A549 (cell line): ENCODE measurements around the gene ATP2A3.

Source experiments
- CBX2 ChIP-seq: fragments of 200-600 bp; sonication (generic); IDR thresholded peaks from 2 replicates; pipeline ENCODE4 v1.6.1; 2016; ENCODE audit warnings: low read depth, mild to moderate bottlenecking, borderline replicate concordance
- CBX8 ChIP-seq: fragments of 200-600 bp; sonication (generic); IDR thresholded peaks from 2 replicates; pipeline ENCODE4 v1.6.1; 2016
- ELK1 ChIP-seq: fragments of 150-350 bp; IDR thresholded peaks from 2 replicates; pipeline ENCODE4 v1.6.1; 2014; ENCODE audit warnings: low read depth, mild to moderate bottlenecking, low read length
- FOSL2 ChIP-seq, 2 experiments: fragments of 450-650 bp in 1 of 2; fragments of >200 bp in 1 of 2; sonication (Bioruptor Twin) in 1 of 2; formaldehyde crosslinking; IDR thresholded peaks; 2 replicates each; pipeline versions ENCODE4 v1.5.0 to v1.6.1; 2016 to 2020; ENCODE audit warnings: mild to moderate bottlenecking in 1 of 2, moderate library complexity in 1 of 2
- HDAC2 ChIP-seq: fragments of 200-600 bp; sonication (generic); IDR thresholded peaks from 2 replicates; pipeline ENCODE4 v1.6.1; 2016
- HOXA7 ChIP-seq: fragments of 250-450 bp; sonication (Bioruptor Pico); IDR thresholded peaks from 2 replicates; pipeline ENCODE4 v1.5.0; 2020; ENCODE audit warnings: mild to moderate bottlenecking, moderate library complexity
- POLR2A ChIP-seq: IDR thresholded peaks from 2 replicates; pipeline ENCODE4 v1.6.1; 2012; ENCODE audit warnings: mild to moderate bottlenecking, low read length
- POLR2AphosphoS2 ChIP-seq: conservative IDR thresholded peaks from 2 replicates; pipeline ENCODE4 v1.6.1; 2012; ENCODE audit warnings: low read length, improper control_type of control experiment, inconsistent platforms
- RFX5 ChIP-seq: fragments of 450-650 bp; IDR thresholded peaks from 2 replicates; pipeline ENCODE4 v1.7.1; 2014; ENCODE audit warnings: antibody characterized with exemption, mild to moderate bottlenecking, moderate library complexity
- SREBF2 ChIP-seq: fragments of 450-650 bp; IDR thresholded peaks from 2 replicates; pipeline ENCODE4 v1.6.1; 2014; ENCODE audit warnings: mild to moderate bottlenecking, moderate library complexity
- TF ChIP-seq, protein P1 (sequence below): fragments of >200 bp; sonication (Bioruptor Twin); formaldehyde crosslinking; IDR thresholded peaks from 3 replicates; pipeline ENCODE4 v1.5.1; 2016
- TF ChIP-seq, protein P2 (sequence below): fragments of 450-650 bp; IDR thresholded peaks from 2 replicates; pipeline ENCODE4 v1.6.1; 2014; ENCODE audit warnings: antibody characterized with exemption

GRCh38 chr17:3954976-3955672, 9.1 kb downstream of the ATP2A3 start:
- TF ChIP-seq, protein P1, sequence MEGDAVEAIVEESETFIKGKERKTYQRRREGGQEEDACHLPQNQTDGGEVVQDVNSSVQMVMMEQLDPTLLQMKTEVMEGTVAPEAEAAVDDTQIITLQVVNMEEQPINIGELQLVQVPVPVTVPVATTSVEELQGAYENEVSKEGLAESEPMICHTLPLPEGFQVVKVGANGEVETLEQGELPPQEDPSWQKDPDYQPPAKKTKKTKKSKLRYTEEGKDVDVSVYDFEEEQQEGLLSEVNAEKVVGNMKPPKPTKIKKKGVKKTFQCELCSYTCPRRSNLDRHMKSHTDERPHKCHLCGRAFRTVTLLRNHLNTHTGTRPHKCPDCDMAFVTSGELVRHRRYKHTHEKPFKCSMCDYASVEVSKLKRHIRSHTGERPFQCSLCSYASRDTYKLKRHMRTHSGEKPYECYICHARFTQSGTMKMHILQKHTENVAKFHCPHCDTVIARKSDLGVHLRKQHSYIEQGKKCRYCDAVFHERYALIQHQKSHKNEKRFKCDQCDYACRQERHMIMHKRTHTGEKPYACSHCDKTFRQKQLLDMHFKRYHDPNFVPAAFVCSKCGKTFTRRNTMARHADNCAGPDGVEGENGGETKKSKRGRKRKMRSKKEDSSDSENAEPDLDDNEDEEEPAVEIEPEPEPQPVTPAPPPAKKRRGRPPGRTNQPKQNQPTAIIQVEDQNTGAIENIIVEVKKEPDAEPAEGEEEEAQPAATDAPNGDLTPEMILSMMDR = no peak
- TF ChIP-seq SREBF2 (no peak), CBX8 (no peak), POLR2A (no peak), CBX2 (no peak), RFX5 (no peak), ELK1 (no peak), FOSL2 (IDR thresholded peaks at IDR 0.05) (no peak), FOSL2 (CRISPR knock-in tag; IDR thresholded peaks at IDR 0.05) (no peak), HOXA7 (CRISPR knock-in tag) (no peak), HDAC2 (no peak), POLR2AphosphoS2 (no peak)
- TF ChIP-seq, protein P2, sequence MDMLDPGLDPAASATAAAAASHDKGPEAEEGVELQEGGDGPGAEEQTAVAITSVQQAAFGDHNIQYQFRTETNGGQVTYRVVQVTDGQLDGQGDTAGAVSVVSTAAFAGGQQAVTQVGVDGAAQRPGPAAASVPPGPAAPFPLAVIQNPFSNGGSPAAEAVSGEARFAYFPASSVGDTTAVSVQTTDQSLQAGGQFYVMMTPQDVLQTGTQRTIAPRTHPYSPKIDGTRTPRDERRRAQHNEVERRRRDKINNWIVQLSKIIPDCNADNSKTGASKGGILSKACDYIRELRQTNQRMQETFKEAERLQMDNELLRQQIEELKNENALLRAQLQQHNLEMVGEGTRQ = no peak
